Measurements from ENCODE around the gene MFAP4.

The MFAP4 gene

DNA sequence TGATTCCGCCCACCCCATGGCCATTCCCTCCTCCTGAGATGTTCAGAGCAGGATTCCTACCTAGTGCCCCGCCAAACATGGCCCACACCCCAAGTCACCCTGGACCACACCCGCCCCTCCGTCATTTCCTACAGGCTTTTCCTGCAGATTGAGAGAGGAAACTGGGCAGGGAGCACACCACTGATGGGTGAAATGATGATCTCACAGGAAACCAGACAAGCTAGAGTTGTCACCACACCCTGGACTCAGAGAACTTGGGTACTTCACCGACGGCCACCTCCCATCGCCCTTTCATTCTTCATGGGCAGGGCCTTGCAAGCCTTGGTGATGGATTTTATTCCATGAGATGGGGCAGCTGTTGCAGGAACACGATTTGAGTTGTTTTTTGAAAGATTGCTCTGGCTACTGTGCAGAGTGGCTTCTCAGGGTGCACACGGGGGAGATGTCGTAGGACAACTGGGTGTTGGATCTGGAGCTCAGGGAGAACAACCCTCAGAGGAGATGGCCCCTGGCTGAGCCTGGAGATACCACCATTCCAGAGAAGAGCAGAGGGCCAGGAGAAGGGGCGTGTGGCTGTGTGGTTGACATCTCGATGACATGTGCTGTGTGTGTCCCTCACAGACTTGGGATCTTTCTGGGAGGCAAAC, 17.0 kb downstream of the MFAP4 start:
- no peak for DNase-seq (ENCODE audit: low read depth)
- no peak for TF ChIP-seq CTCF (IDR thresholded peaks at IDR 0.05; ENCODE audit: low read depth, low read length, missing control alignments)
- no peak overlapping the region for H3K4me3 ChIP-seq (ENCODE audit: low read depth, low read length)

DNA sequence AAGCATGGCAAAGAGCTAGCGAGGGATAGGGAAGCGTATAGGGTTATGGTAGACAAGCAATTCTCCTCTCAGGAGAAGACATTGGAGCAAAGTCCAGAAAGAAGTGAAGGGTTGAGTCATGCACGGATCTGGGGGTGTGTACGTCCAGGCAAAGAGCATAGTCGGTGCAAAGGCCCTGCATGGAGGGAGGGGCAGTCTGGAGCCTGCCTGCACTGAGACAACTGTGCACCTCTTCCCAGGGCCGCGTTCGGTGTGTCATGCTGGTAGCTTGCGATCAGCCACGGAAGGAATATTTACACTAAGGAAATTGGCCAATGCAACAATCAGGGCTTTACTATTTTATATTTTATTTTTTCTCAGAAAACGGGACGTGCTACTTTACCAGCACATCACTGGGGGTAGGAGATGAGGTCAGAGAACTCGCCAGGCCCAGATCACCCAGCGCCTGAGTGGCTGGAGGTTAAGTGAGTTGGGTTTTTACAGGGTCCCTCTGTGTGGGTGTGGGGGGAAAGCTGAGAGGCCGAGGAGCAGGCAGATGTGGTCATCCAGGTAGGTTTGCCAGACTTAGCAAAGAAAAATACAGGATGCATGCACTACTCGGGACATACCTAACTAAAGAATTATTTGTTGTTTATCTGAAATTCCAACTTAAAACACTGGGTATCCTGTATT, 17.7 kb downstream of the MFAP4 start:
- H3K4me3 ChIP-seq (ENCODE audit: low read depth, low read length): no peak overlapping the region
- no peak for TF ChIP-seq CTCF (IDR thresholded peaks at IDR 0.05; ENCODE audit: low read depth, low read length, missing control alignments)
- DNase-seq (ENCODE audit: low read depth): no peak

DNA sequence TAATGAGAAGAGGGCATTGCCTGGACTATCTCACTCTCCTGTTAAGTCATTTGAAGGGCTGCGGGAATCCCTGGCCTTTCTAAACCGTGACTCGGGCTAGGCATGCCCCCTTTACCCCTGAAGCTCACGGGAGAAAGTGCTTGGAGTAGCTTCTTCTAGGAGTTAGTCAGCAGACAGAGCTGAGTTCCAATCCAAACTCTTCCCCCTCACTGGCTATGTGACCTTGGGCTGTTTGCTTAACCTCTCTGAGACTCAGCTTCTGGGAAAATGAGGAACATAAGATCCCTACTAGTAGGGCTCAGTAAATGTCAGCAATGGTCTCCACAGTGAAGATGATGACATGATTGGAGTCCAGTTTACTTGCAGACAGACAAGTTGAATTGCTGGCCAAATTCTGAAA, 18.8 kb downstream of the MFAP4 start:
- no peak overlapping the region for H3K4me3 ChIP-seq (ENCODE audit: low read depth, low read length)
- no peak for DNase-seq (ENCODE audit: low read depth)
- no peak for TF ChIP-seq CTCF (IDR thresholded peaks at IDR 0.05; ENCODE audit: low read depth, low read length, missing control alignments)

DNA sequence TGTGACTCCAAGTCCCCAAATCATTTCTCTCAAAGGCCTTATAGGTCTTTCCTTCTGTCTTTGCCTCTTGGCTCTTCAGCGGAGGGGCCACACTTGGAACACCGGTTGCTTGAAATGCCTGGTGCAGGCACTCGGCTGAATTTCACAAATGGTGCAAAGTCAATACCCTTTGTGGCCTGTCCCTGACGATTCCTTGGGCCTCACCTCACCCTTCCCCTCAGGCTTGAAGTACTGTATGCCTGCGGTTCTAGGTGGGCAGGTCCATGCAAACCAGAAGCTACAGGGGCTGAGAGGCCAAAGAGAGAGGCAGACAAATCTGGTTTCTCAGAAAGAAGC, 20.4 kb downstream of the MFAP4 start:
- no peak for TF ChIP-seq CTCF (IDR thresholded peaks at IDR 0.05; ENCODE audit: low read depth, low read length, missing control alignments)
- no peak for DNase-seq (ENCODE audit: low read depth)
- no peak overlapping the region for H3K4me3 ChIP-seq (ENCODE audit: low read depth, low read length)

DNA sequence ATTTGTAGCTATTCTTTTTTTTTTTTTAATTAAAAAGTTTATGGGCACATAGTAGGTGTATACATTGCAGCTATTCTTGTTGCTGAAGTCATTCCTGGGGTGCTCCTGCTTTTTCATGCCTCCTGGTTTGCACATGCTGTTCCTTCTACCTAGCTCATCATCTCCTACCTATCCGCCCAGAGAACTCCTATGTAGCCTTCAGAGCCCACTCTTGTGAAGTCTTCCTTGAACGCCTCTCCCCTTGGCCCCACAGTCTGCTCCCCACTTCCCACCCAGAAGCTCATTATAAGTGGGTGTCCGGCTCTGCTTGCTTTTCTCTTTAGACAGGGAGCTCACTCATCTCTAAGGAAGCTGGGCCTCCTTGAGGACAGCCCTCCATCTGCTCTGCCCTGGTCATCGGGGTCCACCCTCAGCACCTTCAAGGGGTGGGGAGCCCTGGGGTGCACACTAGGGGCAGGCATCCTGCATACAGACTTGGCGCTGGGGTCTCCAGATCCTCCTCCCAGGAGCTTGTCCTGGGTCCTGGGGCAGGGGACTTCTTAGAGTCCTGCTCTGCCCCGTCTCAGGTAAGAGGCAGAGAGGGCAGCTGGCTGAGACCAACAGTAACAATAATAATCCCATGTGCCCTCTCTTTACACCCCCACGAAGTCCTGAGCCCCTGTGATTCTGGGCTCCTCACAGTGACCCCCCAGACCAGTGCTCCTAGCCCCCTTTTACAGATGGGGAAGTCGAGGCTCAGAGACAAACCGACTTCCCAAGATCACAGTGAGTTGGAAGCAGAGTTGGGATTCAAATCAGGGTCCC, 21.0 kb downstream of the MFAP4 start:
- no peak overlapping the region for H3K4me3 ChIP-seq (ENCODE audit: low read depth, low read length)
- no peak for DNase-seq (ENCODE audit: low read depth)
- TF ChIP-seq CTCF (IDR thresholded peaks at IDR 0.05; ENCODE audit: low read depth, low read length, missing control alignments): no peak

- H3K4me3 ChIP-seq (ENCODE audit: low read depth, low read length): no peak overlapping the region
- no peak for TF ChIP-seq CTCF (IDR thresholded peaks at IDR 0.05; ENCODE audit: low read depth, low read length, missing control alignments)
- no peak for DNase-seq (ENCODE audit: low read depth)
Observed at GRCh38 chr17:19365499-19365817, 21.5 kb downstream of the MFAP4 start.
